GM19351 (cell line): ENCODE measurements around the gene TMCC1.
"Not testable (repeated sequence)": the region's sequence is repeated elsewhere in the genome, so short reads cannot be mapped to it uniquely, and the experiment has no call there.

Experiments used
- ATAC-seq: cut with Tn5 transposase; IDR thresholded peaks from one replicate; pipeline ENCODE4 v1.9.1; 2021; ENCODE audit warnings: mild to moderate bottlenecking, moderate library complexity; ENCODE audit not compliant: unreplicated experiment

TMCC1 gene

DNA sequence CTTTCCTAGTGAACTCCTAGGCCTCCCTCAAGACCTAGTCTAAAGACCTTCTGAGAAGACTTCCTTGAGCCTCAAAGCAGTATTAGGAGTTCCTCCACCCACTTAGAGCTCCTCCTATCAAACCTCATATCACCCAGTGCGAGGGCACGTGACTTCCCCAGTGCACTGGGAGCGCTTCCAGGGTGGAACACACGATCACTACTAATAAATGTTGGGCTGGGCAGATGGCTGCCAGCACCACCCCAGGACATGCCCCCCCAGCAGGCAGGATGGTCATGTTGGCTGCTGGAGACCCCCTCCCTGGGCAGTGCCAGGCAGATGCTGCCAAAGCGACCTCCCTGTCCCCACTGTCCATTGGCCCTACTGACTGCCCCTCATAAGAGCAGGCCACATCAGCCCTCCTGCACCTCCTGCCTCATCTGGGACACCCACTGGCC is 278.6 kb downstream of the TMCC1 start:
- ATAC-seq, result no peak

GRCh38 chr3:129614435-129614834 is 279.1 kb downstream of the TMCC1 start:
- no peak for ATAC-seq

DNA sequence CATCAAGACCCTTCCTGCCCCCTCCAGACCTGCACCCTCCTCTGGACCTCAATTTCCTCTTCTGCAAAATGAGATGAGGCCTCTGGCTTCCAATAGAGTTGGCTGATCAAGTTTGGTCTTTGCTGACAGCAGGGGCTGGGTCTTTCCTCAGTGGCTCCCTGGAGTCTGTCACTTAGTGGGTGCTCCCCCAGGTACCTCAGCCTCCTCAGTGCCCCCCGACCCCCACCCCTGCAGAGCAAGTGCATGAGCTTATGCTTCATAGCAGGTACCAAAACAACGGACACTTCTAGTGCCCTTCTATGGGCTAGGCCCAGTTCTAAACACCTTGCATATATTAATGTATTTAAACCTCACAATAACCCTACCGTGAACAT is 280.2 kb downstream of the TMCC1 start:
- no peak for ATAC-seq

DNA sequence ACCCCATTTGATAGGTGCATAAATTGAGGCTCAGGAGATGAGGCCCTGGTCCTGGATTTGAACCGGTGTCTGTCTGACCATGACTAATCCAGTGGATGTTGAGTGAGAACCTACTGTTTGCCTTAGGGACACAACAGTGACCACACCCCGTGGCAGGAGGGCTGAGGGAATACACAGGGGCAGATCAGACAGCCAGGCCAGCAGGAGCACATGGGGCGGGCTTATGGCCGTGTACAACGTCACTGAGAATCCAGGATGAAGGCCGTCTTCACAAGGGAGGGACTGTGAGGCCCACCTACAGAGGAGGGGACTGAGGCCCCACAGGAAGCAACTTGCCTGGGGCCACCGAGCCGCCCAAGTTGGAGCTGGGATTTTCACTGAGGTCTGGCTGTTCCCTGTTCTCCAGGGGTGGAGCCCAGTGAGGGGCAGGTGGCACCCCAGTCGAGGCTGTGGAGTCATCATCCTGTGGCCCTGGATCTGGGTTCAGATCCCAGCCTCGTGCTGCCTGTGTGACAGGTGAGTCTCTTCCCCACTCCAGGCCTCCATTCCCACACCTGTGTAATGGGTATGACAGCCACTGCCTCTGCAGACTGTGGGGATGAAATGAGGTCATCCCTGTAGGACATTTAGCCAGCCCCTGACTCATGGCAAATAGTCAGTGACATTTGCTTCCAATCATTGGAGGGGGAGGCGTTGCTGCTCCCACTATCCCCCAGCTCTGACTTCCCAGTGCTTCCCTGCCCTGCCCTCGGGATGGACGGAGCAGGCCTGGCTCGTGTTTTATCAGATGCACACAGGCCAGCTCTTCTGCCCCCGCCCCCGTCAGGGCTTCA is 280.8 kb downstream of the TMCC1 start:
- ATAC-seq, result no peak

- no peak for ATAC-seq
Measured at GRCh38 chr3:129611812-129612533, 281.5 kb downstream of the TMCC1 start.

DNA sequence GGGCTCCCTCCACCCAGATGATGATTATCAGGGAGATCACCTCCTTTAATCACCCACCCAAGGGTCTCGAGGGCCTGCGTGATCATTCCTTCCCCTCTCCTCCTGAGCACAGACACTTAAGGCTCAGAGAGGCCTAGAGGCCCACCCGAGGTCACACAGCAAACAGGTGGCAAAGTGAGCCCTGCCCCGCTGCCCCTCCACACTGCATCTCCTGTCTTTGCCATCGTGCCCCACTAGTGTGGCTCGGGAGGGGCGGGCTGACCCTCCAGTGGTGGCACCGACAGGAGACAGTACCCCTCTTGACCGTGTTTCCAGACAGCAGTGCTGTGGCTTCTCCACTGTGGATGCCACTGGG is 282.1 kb downstream of the TMCC1 start:
- no peak for ATAC-seq

DNA sequence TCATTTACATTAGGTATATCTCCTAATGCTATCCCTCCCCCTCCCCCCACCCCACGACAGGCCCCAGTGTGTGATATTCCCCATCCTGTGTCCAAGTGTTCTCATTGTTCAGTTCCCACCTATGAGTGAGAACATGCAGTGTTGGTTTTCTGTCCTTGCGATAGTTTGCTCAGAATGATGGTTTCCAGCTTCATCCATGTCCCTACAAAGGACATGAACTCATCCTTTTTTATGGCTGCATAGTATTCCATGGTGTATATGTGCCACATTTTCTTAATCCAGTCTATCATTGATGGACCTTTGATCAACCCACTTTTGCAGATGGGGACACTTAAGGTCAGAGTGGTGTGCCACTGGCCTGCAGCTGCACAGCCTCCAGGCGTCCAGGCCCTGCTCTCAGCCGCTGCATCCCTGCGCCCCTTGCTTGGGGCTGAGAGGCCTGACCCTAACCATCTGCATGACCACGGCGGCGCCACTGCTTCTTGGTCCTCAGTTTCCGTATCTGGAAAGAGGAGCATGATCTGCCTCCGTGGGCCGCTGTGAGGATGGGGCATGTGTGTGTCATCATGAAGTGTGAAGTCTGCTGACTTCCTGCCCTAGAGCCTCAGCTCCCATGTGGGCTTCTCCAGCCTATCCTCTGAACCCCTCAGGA is 282.6 kb downstream of the TMCC1 start:
- ATAC-seq, result not testable (repeated sequence)

- no peak for ATAC-seq
Measured at GRCh38 chr3:129610276-129610675, 283.2 kb downstream of the TMCC1 start.

DNA sequence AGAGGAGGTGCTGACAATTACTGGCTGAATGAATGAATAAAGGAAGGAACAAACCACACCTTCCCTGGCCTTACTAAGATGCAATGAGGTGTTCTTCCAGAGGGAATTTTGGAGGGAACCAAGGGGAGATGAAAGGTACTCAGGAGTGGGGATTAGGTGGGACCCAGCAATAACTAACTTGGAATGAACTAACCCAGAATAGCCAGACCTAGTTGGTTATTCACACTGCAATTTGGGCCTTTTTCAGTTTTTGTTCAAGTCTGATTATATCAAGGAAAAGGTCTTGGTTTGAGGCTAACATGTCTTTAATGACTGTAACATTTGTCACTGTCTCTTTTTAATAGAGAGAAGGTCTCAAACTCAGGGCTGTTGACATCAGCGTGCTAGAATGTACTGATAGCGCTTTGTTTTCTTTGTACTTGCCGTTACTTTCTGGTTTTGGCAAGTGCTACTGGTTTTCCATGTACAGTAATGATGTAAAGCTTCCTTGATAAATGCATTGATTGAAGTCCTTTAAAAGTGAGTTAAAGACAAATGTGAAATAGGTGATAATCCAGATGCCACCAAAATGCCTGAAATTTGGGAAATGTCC is 283.8 kb downstream of the TMCC1 start:
- no peak for ATAC-seq

DNA sequence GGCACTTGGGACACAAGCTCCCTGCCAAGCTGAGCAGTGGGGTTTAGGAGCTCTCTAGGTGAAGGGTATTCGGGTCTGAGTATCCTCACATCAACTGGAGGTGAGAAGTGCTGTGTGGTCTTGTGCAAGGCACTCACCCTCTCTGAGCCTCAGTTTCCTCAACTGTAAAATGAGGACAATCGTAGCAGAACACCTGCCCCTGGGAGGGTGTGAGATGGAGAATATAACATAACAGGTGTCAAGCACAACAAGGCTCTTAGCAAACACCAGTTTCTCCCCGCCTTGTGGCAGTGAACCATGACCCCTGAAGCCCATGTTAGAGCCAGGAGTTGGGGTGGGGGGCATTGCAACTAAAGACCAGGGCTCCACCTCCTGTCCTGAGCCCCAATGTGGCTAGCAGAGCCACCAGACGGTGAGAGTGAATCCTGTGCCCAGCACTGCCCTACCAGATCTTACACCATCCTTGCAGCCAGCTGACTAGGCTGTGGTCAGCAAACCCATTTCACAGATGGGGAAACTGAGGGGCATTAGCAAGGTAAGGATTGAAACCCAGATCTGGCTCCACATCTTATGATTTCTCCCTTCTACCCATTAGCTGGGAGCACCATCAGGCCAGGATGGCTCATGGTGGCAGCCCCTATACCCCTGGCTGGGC is 284.4 kb downstream of the TMCC1 start:
- ATAC-seq, result no peak

DNA sequence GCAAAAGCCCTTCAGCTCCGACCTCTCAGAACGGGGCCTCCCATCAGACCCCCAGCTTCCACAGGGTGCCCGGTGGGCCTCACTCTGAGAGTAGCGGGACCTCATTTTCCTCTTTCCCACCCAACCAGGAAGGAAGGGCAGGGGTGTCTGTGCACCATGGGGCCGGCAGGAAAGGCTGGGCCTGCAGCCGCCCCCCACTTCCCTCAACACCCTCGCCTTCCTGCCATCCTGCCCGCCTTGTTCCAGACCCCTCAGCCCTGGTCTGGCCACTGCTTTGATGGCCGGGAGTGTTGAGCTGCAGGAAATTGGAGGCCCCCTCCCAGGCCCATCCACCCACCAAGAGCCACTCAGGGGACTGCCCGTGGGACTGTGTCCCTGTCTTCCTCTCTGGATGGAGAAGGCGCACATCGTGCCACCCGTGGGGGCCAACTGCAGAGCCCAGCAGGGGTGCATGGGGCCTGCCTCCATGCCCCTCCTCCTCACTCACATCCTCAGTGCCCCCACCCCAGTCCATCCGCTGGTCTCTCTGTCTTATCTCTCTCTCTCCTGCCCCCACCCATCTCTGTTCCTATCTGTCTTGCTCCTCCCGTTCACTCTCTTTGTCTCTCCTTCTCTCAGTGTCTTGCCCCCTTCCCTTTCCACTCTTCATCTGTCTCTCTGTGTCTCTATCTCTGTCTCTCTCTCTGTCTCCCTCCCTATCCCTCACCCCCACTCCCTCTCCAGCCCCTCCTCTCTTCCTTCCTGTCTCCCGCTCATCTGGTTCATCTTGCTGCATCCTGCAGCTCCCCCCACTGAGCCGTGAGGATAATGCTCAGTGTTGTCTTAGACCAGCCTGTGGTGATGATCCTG is 285.2 kb downstream of the TMCC1 start:
- no peak for ATAC-seq

DNA sequence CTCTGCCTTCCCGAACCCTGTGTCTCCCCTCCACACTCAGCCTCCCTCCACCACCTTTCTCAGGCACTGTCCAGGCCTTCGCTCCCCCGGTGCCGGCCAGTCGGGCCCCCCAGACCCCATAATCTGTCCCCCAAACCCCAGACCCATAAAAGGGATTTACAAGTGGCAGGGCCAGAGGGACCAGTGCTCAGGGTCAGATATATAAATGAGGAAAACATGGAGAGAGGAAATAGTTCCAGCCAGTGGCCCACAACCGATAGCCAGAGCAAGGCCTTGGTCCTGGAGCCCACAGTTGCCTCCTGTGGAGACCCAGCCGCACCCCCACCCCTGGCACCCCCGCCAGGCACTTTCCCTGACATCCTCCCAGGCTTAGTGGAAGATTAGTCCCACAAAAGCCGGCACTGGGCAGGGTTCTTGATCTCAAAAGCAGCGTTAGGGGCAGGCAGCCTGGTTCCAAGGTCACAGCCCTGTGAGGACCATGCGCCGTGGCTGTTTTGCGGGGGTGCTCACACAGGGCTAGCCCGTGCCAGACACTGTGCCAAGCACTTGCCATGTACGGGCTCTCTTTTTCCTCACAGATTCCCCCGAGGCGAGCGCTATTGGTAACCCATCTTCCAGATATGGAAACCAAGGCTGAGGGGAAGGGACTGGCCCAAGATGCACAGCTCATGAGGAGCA is 286.0 kb downstream of the TMCC1 start:
- no peak for ATAC-seq

GRCh38 chr3:129606636-129607390 is 286.7 kb downstream of the TMCC1 start, which contains the start of gene PLXND1:
Gene PLXND1, minus strand, starts transcription at chr3:129606676. Its CDS starts 37 bp downstream, at chr3:129606639.
- ATAC-seq, result no peak

GRCh38 chr3:129605922-129606635 is 287.4 kb downstream of the TMCC1 start:
- ATAC-seq, result no peak

DNA sequence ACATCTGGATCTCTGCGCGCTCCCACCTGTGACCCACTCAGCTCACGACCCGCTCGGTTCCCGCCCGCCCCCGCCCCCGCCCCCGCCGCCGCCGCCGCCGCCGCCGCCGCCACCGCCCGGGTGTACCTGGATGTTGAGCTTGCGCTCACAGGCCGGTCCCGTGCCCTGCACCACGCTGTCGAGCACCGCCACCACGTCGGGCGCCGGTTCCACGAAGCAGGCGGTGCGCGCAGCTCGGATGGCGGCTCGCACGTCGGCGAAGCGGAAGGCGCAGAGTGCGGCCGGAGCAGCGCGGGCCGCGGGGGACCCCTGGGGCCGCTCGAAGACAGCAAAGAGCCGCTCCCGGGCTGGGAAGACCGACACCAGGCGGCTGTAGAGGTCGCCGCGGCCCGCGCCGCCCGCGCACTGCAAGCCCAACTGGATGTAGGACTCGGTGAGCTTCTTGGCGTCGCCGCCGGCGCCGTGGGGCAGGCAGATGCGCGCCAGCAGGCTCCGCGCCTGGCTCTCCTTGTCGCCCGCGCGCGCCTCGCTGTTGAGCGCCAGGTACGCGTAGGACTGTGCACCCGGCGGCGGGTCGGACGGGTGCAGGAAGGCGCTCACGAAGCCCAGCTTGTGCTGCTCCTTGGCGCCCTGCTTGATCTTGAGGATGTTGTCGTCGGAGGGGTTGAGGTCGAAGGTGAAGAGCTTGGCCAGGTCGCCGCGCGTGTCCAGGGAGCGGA is 288.1 kb downstream of the TMCC1 start:
- no peak for ATAC-seq

DNA sequence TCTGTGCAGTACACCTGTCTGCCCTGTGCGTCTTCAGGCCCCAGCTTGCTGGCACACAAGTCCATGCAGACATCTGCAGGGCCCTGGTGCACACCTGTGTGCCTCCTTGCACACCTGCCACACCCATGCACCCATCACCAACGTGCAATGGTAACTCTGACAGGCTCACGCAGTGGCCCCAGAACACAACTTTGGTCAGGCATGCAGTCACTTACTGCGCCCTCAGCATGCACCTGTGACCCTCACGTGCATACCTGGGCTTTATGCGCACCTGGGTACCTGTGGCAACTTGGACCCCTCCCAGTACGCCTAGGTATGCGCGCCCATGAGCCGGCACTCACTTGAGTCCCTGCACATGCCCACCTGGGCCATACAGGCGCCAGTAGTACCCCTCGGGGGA is 288.7 kb downstream of the TMCC1 start:
- ATAC-seq, result no peak

DNA sequence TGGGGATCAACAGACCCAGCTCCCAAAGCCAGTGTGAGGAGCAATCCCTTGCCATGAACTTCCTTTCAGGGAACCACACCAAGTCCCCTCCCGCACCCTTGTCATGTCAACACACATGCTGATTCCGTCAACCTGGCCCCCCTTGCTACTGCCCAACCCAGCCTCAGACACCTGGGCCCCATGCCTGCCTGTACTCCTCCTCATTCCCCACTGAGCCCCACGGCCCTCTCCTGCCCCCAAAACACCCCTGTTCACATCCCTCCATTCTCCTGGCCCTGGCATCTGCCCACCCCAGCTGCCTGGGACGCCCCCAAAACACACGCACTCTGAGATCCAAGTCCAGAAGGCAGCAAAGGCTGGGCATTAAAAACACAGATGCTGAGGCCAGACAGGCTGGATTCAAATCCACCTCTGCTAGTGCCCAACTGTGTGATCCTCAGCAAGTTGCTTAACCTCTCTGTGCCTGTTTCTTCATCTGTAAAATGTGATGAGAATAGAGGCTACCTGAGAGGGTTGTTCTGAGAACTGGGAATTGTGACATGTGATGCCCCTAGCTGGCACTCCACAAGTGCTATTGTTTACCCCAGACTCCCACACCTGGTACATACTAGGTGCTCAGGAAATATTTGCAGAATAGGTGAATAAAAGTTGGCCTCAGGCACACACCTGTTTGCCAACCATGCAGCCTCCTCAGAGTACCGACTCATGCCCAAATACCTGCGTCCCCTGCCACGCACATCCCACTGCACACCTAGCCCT is 289.3 kb downstream of the TMCC1 start:
- ATAC-seq, result no peak
